KG1 (cell line): ENCODE data around the gene CFL2.
"Not testable (repeated sequence)": the region's sequence is repeated elsewhere in the genome, so short reads cannot be mapped to it uniquely, and the experiment has no call there.

Experiments
- DNase-seq: peaks from one replicate; lab custom pipeline; 2025; lab: John Stamatoyannopoulos, UW

Gene CFL2

DNA sequence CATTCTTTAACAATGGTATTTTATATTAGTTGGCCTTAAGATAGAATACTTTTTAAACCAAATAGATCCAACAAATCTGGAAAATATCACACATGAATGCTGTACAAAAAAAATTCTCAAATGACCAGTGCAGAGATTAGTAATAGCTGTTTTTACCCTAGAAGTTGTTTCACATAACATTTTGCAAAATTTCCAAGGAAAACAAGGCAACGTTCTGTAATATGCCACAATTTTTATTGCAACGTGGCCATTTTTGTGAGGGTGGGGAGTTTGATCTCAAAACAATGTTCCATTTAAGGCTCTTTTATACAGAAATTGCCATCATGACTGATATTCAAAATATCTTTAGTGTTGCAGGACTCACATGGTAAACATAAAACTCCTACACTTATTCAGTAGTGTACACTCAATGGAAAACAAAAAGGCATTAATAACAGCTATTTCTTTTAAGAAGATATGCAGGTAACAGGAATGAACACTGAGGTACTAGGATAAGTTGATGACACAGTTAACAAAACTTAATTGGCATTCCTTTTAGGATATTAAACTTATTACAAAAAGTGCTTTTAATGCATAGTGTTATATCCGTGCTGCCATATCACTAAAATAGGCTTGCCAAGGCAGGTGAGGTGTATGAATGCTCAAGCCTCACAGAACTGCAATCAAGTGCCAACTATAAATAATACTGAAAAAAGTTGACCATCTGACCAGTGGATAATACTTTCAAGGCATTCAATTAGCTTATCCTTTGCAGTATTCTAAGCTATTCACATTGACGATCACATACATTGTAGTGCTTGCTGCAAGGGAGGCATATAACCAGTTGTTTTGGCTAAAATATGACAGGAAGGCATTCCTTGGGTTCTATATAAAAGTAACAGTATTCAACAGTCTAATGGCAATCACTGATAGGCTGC lies 2.3 kb downstream of the CFL2 start:
- no peak for DNase-seq

DNA sequence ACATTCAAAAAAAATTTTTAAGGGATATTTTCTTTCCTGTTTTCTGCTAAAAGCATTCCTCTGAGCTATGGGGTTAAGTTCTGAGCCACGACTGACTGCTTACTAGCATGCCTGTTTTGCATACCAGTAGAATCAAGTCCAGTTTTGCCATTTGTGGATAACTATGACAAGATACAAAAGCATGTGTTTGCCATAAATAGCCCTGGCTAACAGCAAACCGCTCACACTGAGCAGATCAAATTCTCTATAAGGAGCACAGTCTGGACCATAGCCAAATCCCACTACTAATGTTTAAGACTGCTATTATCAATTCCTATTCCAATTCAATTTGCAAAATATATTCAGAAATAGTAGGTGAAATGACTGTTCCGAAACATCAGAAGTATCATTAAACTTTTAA lies 3.2 kb downstream of the CFL2 start:
- no peak for DNase-seq

DNA sequence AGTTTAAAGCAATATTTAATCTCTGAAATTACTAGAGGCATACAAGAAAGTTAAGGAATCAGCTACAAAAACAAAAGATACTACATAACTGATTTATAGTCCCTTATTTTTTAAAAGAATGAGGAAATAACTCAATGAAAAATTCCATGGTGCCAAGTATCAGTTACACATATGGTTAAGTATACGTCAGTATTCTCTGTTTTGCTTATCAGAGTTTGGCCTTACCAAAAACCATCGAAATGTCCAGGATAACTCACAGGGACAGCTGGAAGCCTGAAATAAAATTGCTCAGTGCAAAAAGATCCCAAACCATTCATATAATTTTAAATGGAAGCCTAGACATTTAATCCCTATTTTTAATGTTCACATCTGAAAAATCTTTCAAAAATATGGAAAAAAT lies 3.6 kb downstream of the CFL2 start:
- no peak for DNase-seq

DNA sequence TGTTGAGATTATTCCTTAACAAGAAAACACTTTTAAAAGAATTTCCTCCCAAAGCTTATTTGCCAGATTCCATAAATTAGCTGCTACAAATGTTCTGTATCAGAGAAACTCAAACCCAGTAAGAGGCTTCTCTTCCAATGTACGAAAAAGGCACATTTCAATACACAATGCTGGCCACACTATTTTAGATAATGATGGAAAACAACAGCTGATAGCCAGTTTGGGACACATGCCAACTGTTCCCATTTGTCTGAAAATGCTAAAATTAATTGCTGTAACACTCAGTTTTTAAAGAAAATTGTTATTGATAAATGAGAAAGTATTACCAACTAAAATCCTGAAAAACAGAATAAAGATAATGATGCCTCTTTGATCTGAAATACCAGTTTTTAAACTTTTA lies 4.4 kb downstream of the CFL2 start:
- no peak for DNase-seq

DNA sequence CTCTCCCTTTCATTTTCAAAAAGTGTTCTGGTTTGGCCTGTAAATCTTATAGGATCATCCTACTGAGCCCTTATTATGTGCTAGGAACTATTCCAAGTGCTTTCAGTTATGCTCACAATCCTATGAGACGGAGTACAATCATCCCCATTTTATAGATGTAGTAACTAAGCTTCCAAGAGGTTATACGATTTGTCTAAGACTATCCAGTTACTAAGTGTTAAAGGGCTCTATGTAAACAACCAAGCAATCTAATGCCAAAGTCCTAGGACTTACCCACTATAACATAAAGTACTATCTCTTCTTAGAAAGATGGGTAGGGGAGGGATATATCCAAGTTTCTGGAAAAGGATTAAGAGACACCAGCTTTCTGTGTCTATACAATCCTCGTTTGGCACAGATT lies 6.7 kb downstream of the CFL2 start:
- DNase-seq = no peak

GRCh38 chr14:34701808-34702207 lies 12.6 kb downstream of the CFL2 start:
- no peak for DNase-seq

DNA sequence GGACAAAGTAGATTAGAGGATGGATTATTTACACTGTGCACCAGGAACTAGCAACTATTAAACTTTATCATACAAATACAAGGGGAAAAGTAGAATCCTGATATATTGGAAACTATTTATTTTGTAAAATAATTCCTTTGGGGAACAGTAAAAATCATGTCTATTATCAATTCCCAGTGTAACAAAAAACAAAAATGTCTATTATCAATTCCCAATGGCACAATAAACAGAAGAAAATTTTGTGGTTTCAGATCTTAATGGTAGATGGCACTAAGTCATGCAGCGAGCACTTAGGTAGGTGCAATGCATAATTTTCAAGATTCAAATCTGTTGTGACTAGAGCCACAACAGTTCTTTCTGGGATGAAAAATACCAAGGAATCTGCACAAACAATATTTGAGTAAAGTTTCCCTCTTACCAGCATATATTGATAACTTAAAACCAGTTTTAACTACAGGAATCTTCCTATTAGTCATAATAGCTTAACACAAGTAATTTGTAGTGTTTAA lies 13.7 kb downstream of the CFL2 start:
- no peak for DNase-seq

DNA sequence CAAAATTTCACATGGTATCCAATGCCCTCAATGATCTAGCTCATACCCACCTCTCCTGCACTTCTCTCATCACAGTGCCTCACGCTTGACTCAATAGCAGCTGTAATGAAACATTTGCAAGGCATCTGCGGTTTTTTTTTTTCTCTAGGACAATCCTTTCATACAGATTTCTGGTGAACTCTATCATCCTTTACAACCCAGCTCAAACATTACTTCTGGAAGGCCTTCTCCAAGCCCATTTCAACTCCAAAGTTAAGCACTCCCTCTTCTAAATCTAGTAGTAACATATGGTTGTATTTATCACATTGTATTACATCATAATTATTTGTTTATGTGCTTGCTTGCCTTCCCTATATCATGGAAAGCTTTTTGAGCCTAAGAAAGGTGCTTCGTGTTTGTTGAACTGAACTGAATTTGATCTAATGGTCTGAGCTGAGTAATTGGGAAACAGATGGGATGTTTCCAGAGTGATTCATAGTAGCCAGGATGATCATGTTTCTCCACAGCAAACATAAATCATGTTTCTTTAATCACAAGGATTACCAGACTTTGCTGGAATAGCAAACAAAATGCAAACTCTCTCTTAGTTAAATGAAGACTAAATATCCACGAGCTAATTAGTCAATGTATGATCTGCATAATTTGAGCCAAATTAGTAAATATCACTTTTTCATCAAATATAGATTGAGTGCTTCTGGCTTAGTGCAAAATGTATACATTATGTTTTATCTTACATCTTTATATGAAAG lies 14.3 kb downstream of the CFL2 start:
- no peak for DNase-seq

DNA sequence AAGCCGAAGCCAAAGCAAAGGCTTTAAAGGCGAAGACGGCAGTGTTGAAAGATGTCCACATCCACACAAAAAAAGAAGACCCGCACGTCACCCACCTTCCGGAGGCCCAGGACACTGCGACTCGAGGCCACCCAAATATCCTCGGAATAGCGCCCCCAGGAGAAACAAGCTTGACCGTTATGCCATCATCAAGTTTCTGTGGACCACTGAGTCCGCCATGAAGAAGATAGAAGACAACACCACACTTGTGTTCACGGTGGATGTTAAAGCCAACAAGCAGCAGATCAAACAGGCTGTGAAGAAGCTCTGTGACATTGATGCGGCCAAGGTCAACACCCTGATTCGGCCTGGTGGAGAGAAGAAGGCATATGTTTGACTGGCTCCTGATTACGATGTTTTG lies 20.2 kb downstream of the CFL2 start:
- DNase-seq = not testable (repeated sequence)

DNA sequence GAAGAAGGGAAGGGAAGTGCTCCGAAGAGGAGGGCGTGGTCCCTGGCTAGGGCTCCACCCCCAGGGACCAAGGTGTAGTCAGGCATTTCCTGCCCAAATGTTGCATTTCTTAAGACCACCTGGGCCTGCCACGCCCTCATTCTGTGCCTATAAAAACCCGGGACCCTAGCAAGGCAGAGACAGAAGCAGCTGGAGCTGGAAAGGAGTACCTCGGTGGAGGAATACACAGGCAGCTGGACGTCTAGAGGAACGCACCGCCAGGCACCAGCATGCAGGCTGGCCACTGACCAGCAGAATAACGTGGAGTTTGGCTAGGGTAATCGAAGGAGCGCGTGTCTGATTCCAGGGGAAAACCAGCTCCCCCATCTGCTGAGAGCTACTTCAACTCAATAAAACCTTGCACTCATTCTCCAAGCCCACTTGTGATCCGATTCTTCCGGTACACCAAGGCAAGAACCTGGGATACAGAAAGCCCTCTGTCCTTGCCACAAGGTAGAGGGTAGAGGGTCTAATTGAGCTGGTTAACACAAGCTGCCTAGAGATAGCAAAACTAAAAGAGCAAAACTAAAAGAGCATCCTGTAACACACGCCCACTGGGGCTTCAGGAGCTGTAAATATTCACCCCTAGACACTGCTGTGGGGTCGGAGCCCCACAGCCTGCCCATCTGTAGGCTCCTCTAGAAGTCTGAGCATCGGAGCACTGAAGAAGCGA lies 21.0 kb downstream of the CFL2 start:
- no peak for DNase-seq

DNA sequence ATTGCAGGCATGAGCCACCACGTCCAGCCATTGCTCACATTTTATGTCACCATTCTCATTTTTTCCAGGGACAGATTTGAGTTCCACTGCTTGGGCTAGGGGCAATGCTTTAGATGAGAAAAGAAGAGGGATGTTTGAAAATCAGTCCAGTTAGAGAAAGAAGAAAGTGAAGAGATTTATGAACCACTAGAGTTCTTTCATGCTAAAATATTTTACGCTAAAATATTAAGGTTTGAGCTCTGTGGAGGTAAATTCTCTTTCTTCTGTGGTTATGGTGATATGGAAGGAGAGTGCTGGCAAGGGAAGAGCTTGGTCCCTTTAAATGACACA lies 21.5 kb downstream of the CFL2 start:
- DNase-seq = no peak

- no peak for DNase-seq
These were observed 22.0 kb downstream of the CFL2 start for GRCh38 chr14:34692348-34692747.

DNA sequence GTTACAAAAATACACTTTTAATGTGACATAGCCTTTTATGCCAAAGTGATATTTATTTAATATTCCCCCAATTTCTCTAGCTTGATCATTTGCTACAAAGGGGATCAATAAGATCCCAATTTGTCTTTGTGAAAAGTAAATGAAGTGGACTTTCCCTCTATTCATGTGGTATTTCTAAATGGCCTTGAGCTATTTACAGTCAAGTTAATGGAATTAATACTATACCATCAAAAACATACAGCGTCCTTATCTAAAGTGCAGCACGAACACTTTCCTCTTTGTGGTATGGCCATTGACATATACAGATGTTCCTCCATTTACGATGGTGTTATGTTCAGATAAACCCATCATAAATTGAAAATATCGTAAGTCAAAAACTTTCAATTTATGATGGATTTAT lies 23.2 kb downstream of the CFL2 start:
- no peak for DNase-seq

DNA sequence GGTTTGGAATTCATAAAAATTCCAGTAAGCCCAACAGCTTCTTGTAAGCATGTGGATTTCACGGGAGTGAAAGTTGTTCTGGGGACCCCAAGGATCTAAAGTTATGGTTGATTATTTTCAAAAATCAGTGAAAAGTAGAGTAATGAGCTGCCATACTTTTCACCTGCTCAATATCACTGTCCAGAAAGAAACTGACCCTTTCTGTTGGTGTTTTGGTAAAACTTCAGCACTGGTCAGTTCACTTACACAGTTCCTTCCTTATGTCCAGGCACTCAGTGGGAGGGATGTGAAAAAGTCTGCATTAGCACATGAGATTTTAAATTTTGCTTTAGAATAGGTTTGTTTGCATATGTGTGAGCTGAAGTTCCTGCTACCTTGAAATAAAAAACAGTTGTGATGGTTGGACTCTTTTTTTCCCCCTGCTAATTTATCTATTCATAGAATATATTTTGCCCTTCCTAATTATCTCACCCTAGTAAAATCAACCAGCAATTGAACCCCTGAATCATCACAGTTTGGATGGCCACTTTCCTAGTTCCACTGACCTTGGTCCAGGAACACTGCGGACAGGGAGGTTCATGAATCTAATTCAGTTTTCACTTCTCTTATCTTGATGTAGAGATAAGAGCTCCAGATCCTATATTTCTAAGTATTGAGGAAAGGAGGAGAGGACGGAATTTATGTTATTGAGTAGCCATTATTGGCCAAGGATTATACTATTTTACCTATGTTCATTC lies 25.8 kb downstream of the CFL2 start:
- no peak for DNase-seq

DNA sequence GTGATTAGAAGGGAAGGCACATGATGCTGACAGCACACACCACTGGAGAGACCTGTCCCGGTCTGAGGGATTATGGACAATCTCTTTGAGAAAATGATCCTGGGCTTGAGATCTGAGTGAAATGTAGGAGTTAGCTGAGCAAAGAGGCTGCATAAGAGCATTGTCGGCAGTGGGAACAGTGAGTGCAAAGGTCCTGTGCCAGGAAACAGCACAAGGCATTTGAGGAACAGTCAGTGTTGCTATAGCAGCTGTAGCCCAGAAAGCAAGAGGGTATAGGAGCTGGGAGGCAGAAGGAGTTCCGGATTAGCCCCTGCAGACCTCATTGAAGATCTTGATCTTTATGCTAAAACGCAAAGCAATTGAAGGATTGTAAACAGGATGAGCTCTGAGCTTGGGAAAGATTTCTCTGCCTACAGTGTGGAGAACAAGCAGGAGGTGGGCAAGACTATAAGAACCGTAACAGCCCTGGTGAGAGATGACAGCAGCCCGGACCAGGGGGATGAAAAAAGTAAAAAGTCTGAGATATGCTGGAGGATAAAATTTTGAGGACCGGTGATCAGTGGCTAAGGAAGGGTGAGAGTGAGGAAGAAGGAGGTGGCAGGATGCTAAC lies 28.5 kb downstream of the CFL2 start:
- DNase-seq = no peak

DNA sequence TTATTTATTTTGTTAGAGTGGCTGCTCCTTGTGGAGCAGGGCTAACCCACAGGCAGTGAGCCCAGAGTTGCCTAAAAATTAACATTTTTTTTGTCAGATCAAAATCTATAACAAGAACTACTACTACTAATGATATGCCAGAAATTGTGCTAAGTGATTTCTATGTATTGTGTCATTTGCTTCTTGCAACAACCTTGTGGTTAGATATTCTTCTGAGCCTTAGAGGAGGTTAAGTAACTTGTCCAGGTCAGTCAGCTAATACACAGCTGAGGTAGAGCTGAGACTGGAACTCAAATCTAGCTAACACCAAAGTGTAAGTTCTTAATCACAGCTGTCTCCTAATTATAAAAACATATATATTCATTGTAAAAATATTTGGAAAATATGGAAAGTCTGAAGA lies 29.8 kb downstream of the CFL2 start:
- no peak for DNase-seq

GRCh38 chr14:34682787-34683321 lies 31.5 kb downstream of the CFL2 start:
- DNase-seq = no peak

- no peak for DNase-seq
These were observed 33.5 kb downstream of the CFL2 start for GRCh38 chr14:34680806-34681479.

DNA sequence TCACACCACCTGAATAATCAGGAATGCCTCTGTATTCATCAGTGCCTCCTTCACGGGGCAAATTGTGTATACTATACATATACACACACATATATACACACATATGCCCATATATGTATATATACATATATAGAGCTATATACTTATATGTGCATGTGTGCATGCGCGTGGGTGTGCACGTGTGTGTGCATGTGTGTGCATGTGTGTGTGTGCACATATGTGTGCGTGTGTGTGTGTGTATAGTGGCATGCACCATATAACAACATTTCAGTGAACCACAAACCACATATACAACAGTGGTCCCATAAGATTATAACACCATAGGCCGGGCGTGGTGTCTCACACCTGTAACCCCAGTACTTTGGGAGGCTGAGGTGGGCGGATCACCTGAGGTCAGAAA lies 35.7 kb downstream of the CFL2 start:
- DNase-seq = no peak

GRCh38 chr14:34678306-34678705 lies 36.1 kb downstream of the CFL2 start:
- no peak for DNase-seq
